GM23338 (cell line): Measurements from ENCODE around the gene ZBTB34. TPM values are rescaled to one million over a fixed set of nuclear protein-coding genes. Genes with fewer than 3 reads are reported as not detected.

Experiments used
- ATAC-seq: fragments of 200-7000 bp; cut with Tn5 transposase; 3 replicates; pipeline ENCODE4 v1.9.1; 2020
- DNase-seq: peaks from one replicate; pipeline ENCODE4 v3.0.0-alpha.2; 2015; ENCODE audit warnings: low spot score
- H2AFZ ChIP-seq: fragments of 200-600 bp; sonication (generic); 2 replicates; pipeline ENCODE4 v1.8.0; 2016; ENCODE audit warnings: antibody characterized with exemption, mild to moderate bottlenecking, moderate library complexity
- H3F3A ChIP-seq: fragments of 200-600 bp; sonication (generic); replicated peaks from 2 replicates; pipeline ENCODE4 v1.8.0; 2017; ENCODE audit warnings: antibody characterized with exemption, mixed run types, low read depth
- H3K27ac ChIP-seq: fragments of 200-600 bp; sonication (generic); 2 replicates; pipeline ENCODE4 v1.6.1; 2016; ENCODE audit warnings: low read depth
- H3K27me3 ChIP-seq: fragments of 200-600 bp; sonication (generic); 2 replicates; pipeline ENCODE4 v1.8.0; 2016; ENCODE audit warnings: mild to moderate bottlenecking, mixed run types, moderate library complexity; ENCODE audit not compliant: insufficient read depth
- H3K36me3 ChIP-seq: fragments of 200-600 bp; sonication (generic); 2 replicates; pipeline ENCODE4 v1.8.0; 2016; ENCODE audit warnings: mild to moderate bottlenecking; ENCODE audit not compliant: insufficient read depth
- H3K4me1 ChIP-seq: fragments of 200-600 bp; sonication (generic); 2 replicates; pipeline ENCODE4 v1.8.0; 2016; ENCODE audit warnings: mild to moderate bottlenecking, moderate library complexity; ENCODE audit not compliant: insufficient read depth
- H3K4me2 ChIP-seq: fragments of 200-600 bp; sonication (generic); 2 replicates; pipeline ENCODE4 v1.7.1; 2017; ENCODE audit warnings: mixed run types
- H3K4me3 ChIP-seq: fragments of 200-600 bp; sonication (generic); 2 replicates; pipeline ENCODE4 v1.6.1; 2016; ENCODE audit warnings: mixed run types
- H3K79me2 ChIP-seq: fragments of 200-600 bp; sonication (generic); replicated peaks from 2 replicates; pipeline ENCODE4 v1.8.0; 2017; ENCODE audit warnings: mild to moderate bottlenecking; ENCODE audit not compliant: insufficient read depth
- H3K9me2 ChIP-seq: fragments of 200-600 bp; sonication (generic); 2 replicates; pipeline ENCODE4 v1.8.0; 2017; ENCODE audit not compliant: insufficient read depth
- H4K20me1 ChIP-seq: fragments of 200-600 bp; sonication (generic); replicated peaks from 2 replicates; pipeline ENCODE4 v1.8.0; 2017; ENCODE audit warnings: mild to moderate bottlenecking; ENCODE audit not compliant: insufficient read depth
- H3K27ac Mint-ChIP-seq: 2 replicates; pipeline ENCODE4 v1.8.0; 2020; ENCODE audit warnings: inconsistent platforms, mild to moderate bottlenecking, moderate library complexity, mixed read lengths
- H3K27me3 Mint-ChIP-seq: 3 replicates; pipeline ENCODE4 v1.8.0; 2022; ENCODE audit warnings: low read depth, mild to moderate bottlenecking, moderate library complexity, mixed read lengths, inconsistent platforms; ENCODE audit not compliant: insufficient read depth, poor library complexity
- H3K36me3 Mint-ChIP-seq: 3 replicates; pipeline ENCODE4 v1.8.0; 2021; ENCODE audit warnings: low read depth, mild to moderate bottlenecking, inconsistent platforms, moderate library complexity, mixed read lengths
- H3K4me1 Mint-ChIP-seq: 3 replicates; pipeline ENCODE4 v1.8.0; 2020; ENCODE audit warnings: mild to moderate bottlenecking, inconsistent platforms, mixed read lengths
- H3K4me3 Mint-ChIP-seq: 3 replicates; pipeline ENCODE4 v1.8.0; 2021; ENCODE audit warnings: moderate library complexity, mild to moderate bottlenecking, inconsistent platforms, mixed read lengths
- H3K9me3 Mint-ChIP-seq: 3 replicates; pipeline ENCODE4 v1.8.0; 2020; ENCODE audit warnings: moderate library complexity, mild to moderate bottlenecking, inconsistent platforms, mixed read lengths
- CREB1 ChIP-seq: fragments of 250-450 bp; sonication (Bioruptor Pico); IDR thresholded peaks from 2 replicates; pipeline ENCODE4 v1.5.0; 2020; ENCODE audit warnings: low read depth, mild to moderate bottlenecking, moderate library complexity
- CTCF ChIP-seq, 2 experiments: fragments of 200-600 bp in 1 of 2; sonication (generic) in 1 of 2; conservative IDR thresholded peaks; 2 replicates each; pipeline versions ENCODE4 v1.5.1 to v1.6.1; 2016 to 2017; ENCODE audit warnings: antibody characterized with exemption in 2 of 2, low read depth in 2 of 2, mild to moderate bottlenecking in 2 of 2, moderate library complexity in 1 of 2
- EZH2 ChIP-seq: fragments of 200-600 bp; sonication (generic); IDR thresholded peaks from one replicate; pipeline ENCODE4 v1.8.0; 2017; ENCODE audit warnings: antibody characterized with exemption, mild to moderate bottlenecking, low read depth; ENCODE audit not compliant: unreplicated experiment
- EZH2phosphoT487 ChIP-seq: fragments of 200-600 bp; sonication (generic); IDR thresholded peaks from one replicate; pipeline ENCODE4 v1.8.1; 2018; ENCODE audit warnings: antibody characterized with exemption; ENCODE audit not compliant: unreplicated experiment
- JUNB ChIP-seq: IDR thresholded peaks from one replicate; pipeline ENCODE4 v1.6.1; 2016; ENCODE audit warnings: antibody characterized with exemption; ENCODE audit not compliant: unreplicated experiment
- NANOG ChIP-seq: IDR thresholded peaks from 2 replicates; pipeline ENCODE4 v1.6.1; 2016; ENCODE audit warnings: antibody characterized with exemption, borderline replicate concordance
- POLR2AphosphoS5 ChIP-seq: IDR thresholded peaks from 2 replicates; pipeline ENCODE4 v1.6.1; 2016; ENCODE audit warnings: antibody characterized with exemption, low read depth
- REST ChIP-seq: IDR thresholded peaks from one replicate; pipeline ENCODE4 v1.6.1; 2018; ENCODE audit warnings: antibody characterized with exemption; ENCODE audit not compliant: unreplicated experiment
- STAT1 ChIP-seq: IDR thresholded peaks from one replicate; pipeline ENCODE4 v1.6.1; 2016; ENCODE audit warnings: antibody characterized with exemption; ENCODE audit not compliant: unreplicated experiment
- ZNF114 ChIP-seq: fragments of 250-450 bp; sonication (Bioruptor Pico); IDR thresholded peaks from 2 replicates; pipeline ENCODE4 v1.5.0; 2020; ENCODE audit warnings: mild to moderate bottlenecking, moderate library complexity
- ZNF331 ChIP-seq: fragments of 250-450 bp; sonication (Bioruptor Pico); IDR thresholded peaks from 2 replicates; pipeline ENCODE4 v1.5.0; 2020; ENCODE audit warnings: low read depth, mild to moderate bottlenecking, moderate library complexity
- polyA plus RNA-seq: library from polyadenylated mRNA; unstranded; fragments of >200 nt; fragmentation: Nextera tagmentation; extraction: Ambion mirVana; gene quantifications from 2 replicates; pipeline ENCODE4 v1.2.1, GENCODE V29; 2016
- total RNA-seq: library from RNA; depleted of rRNA; stranded (reverse); fragments of >200 nt; shearing (Covaris generic); gene quantifications from 2 replicates; pipeline ENCODE4 v1.2.3, GENCODE V29; 2014

Gene ZBTB34
- total and polyA plus RNA-seq, 2 experiments from 2014 or later = 6.4 to 21.9 TPM

- TF ChIP-seq STAT1 (no peak), EZH2 (no peak), ZNF331 (CRISPR knock-in tag) (no peak), CREB1 (CRISPR knock-in tag) (no peak), CTCF (conservative IDR thresholded peaks at IDR 0.05; ENCODE audit: low read depth in 2 of 2) (no peak)
- Histone ChIP-seq H3K9me2 (no peaks in the 10 kb centered on the region), H4K20me1 (peaks cover 9% of the 10 kb centered on the region), H3K27ac (no peak overlapping the region), H2AFZ (no peak overlapping the region), H3K4me2 (no peak overlapping the region), H3K4me1 (no peaks in the 10 kb centered on the region), H3F3A (no peaks in the 10 kb centered on the region), H3K79me2 (peaks cover 9% of the 10 kb centered on the region), H3K27me3 (no peaks in the 10 kb centered on the region), H3K4me3 (no peak overlapping the region), H3K36me3 (no peaks in the 10 kb centered on the region; the same call in 1 of the 2 replicates)
- H3K4me3 Mint-ChIP-seq = no peak overlapping the region
- peaks cover 4% of the 10 kb centered on the region for H3K4me1 Mint-ChIP-seq
- no peak overlapping the region; the same call in 1 of the 2 replicates for H3K27ac Mint-ChIP-seq
- no peak for DNase-seq
- no peaks in the 10 kb centered on the region for H3K9me3 Mint-ChIP-seq
- H3K36me3 Mint-ChIP-seq = peaks cover 11% of the 10 kb centered on the region
- no peak for ATAC-seq
- peaks cover 1% of the 10 kb centered on the region for H3K27me3 Mint-ChIP-seq
Observed at GRCh38 chr9:126839301-126839700, 21.1 kb upstream of the ZBTB34 start.

GRCh38 chr9:126842220-126842842, 18.1 kb upstream of the ZBTB34 start:
- Mint-ChIP-seq H3K4me1 (peaks cover 4% of the 10 kb centered on the region), H3K36me3 (no peaks in the 10 kb centered on the region), H3K27me3 (peaks cover 1% of the 10 kb centered on the region), H3K4me3 (no peak overlapping the region), H3K27ac (no peak overlapping the region), H3K9me3 (no peaks in the 10 kb centered on the region)
- H4K20me1 ChIP-seq = peaks cover 2% of the 10 kb centered on the region; the same call in 1 of the 2 replicates
- H3K4me3 ChIP-seq = no peak overlapping the region
- H3K27ac ChIP-seq = no peak overlapping the region
- no peak overlapping the region for H3K4me2 ChIP-seq
- H2AFZ ChIP-seq = no peak overlapping the region
- no peaks in the 10 kb centered on the region for H3F3A ChIP-seq
- no peaks in the 10 kb centered on the region for H3K4me1 ChIP-seq
- no peaks in the 10 kb centered on the region; the same call in 1 of the 2 replicates for H3K36me3 ChIP-seq
- no peaks in the 10 kb centered on the region for H3K27me3 ChIP-seq
- DNase-seq = no peak
- ATAC-seq = no peak
- no peaks in the 10 kb centered on the region for H3K9me2 ChIP-seq
- H3K79me2 ChIP-seq = peaks cover 6% of the 10 kb centered on the region; the same call in 1 of the 2 replicates
- TF ChIP-seq CTCF (conservative IDR thresholded peaks at IDR 0.05; ENCODE audit: low read depth in 2 of 2) (no peak), NANOG (no peak), EZH2phosphoT487 (no peak), ZNF114 (CRISPR knock-in tag) (no peak), EZH2 (no peak), CREB1 (CRISPR knock-in tag) (no peak), REST (no peak), JUNB (no peak), STAT1 (no peak), POLR2AphosphoS5 (no peak), ZNF331 (CRISPR knock-in tag) (no peak)
